A673 (cell line): ENCODE data around the gene CHRDL1.

Experiments
- EZH2 ChIP-seq: fragments of 200-600 bp; sonication (generic); IDR thresholded peaks from 2 replicates; pipeline ENCODE4 v1.6.1; 2017; ENCODE audit warnings: borderline replicate concordance, low read depth, mild to moderate bottlenecking, mixed read lengths, antibody characterized with exemption, low read length; ENCODE audit not compliant: poor library complexity, severe bottlenecking
- TF ChIP-seq, protein P1 (sequence below): fragments of 300-800, 200-600 bp; sonication (generic); conservative IDR thresholded peaks from 2 replicates; pipeline ENCODE4 v1.5.1; 2017; ENCODE audit warnings: low read depth, mild to moderate bottlenecking, antibody characterized with exemption, low read length, moderate library complexity, mixed read lengths

DNA sequence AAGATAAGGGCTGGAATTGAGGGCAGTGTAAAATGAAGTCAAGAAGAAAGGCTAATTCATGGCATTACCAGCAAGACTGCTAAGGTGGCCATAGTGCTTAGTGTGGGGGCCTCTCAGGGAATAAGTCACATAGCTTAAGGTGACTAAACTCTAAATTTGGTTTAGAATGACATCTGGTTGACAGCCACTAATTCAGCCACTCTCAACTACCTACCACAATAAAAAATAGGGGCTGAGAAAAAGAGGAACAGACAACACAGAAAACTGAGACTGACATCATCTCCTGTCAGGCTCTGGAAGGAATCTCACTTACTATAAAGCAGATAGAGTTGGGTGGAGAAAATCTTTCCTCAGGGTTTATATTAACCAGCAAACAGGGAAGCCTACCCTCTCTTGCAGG lies 96.9 kb downstream of the CHRDL1 start:
- TF ChIP-seq, protein P1, sequence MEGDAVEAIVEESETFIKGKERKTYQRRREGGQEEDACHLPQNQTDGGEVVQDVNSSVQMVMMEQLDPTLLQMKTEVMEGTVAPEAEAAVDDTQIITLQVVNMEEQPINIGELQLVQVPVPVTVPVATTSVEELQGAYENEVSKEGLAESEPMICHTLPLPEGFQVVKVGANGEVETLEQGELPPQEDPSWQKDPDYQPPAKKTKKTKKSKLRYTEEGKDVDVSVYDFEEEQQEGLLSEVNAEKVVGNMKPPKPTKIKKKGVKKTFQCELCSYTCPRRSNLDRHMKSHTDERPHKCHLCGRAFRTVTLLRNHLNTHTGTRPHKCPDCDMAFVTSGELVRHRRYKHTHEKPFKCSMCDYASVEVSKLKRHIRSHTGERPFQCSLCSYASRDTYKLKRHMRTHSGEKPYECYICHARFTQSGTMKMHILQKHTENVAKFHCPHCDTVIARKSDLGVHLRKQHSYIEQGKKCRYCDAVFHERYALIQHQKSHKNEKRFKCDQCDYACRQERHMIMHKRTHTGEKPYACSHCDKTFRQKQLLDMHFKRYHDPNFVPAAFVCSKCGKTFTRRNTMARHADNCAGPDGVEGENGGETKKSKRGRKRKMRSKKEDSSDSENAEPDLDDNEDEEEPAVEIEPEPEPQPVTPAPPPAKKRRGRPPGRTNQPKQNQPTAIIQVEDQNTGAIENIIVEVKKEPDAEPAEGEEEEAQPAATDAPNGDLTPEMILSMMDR: no peak
- no peak for TF ChIP-seq EZH2
